22Rv1 (cell line): ENCODE data around the gene MEOX1.

Experiments
- ZFX ChIP-seq: fragments of 450-650 bp; IDR thresholded peaks from 2 replicates; pipeline ENCODE4 v1.6.1; 2017; ENCODE audit warnings: antibody characterized with exemption, borderline replicate concordance
- TF ChIP-seq, protein P1 (sequence below): fragments of 450-650 bp; IDR thresholded peaks from 2 replicates; pipeline ENCODE4 v1.5.1; 2017; ENCODE audit warnings: mild to moderate bottlenecking

- TF ChIP-seq, protein P1, sequence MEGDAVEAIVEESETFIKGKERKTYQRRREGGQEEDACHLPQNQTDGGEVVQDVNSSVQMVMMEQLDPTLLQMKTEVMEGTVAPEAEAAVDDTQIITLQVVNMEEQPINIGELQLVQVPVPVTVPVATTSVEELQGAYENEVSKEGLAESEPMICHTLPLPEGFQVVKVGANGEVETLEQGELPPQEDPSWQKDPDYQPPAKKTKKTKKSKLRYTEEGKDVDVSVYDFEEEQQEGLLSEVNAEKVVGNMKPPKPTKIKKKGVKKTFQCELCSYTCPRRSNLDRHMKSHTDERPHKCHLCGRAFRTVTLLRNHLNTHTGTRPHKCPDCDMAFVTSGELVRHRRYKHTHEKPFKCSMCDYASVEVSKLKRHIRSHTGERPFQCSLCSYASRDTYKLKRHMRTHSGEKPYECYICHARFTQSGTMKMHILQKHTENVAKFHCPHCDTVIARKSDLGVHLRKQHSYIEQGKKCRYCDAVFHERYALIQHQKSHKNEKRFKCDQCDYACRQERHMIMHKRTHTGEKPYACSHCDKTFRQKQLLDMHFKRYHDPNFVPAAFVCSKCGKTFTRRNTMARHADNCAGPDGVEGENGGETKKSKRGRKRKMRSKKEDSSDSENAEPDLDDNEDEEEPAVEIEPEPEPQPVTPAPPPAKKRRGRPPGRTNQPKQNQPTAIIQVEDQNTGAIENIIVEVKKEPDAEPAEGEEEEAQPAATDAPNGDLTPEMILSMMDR, result no peak
- TF ChIP-seq ZFX, result no peak
These were observed 2.8 kb downstream of the MEOX1 start for GRCh38 chr17:43658900-43659299.
